AG09309 (cell line): ENCODE results near the gene DEAF1.

ENCODE experiments used
- DNase-seq: peaks from one replicate; pipeline ENCODE4 v3.0.0-alpha.2; 2010; ENCODE audit warnings: low read depth
- H3K4me3 ChIP-seq: 2 replicates; pipeline ENCODE4 v1.5.1; 2011; ENCODE audit warnings: mild to moderate bottlenecking, low read depth, low read length, moderate library complexity; ENCODE audit not compliant: control insufficient read depth
- TF ChIP-seq, protein P1 (sequence below): IDR thresholded peaks from 2 replicates; pipeline ENCODE4 v1.5.1; 2011; ENCODE audit warnings: mild to moderate bottlenecking, low read depth, low read length, inconsistent platforms; ENCODE audit not compliant: insufficient read depth, control insufficient read depth; ENCODE audit errors: missing control alignments

DEAF1 gene

DNA sequence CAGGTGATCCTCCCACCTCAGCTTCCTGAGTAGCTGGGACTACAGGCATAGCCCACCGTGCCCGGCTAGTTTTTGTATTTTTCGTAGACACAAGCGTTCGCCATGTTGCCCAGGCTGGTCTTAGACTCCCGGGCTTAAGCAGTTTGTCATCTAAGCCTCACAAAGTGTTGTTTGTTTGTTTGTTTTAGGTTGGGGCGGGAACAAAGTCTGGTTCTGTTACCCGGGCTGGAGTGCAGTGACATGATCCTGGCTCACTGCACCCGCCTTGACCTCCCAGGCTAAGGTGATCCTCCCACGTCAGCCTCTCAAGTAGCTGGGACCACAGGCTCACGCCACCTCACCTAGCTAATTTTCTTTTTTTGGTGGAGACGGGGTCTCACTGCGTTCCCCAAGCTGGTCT lies 91.9 kb downstream of the DEAF1 start:
- no peak for DNase-seq
- TF ChIP-seq, protein P1, sequence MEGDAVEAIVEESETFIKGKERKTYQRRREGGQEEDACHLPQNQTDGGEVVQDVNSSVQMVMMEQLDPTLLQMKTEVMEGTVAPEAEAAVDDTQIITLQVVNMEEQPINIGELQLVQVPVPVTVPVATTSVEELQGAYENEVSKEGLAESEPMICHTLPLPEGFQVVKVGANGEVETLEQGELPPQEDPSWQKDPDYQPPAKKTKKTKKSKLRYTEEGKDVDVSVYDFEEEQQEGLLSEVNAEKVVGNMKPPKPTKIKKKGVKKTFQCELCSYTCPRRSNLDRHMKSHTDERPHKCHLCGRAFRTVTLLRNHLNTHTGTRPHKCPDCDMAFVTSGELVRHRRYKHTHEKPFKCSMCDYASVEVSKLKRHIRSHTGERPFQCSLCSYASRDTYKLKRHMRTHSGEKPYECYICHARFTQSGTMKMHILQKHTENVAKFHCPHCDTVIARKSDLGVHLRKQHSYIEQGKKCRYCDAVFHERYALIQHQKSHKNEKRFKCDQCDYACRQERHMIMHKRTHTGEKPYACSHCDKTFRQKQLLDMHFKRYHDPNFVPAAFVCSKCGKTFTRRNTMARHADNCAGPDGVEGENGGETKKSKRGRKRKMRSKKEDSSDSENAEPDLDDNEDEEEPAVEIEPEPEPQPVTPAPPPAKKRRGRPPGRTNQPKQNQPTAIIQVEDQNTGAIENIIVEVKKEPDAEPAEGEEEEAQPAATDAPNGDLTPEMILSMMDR = no peak
- H3K4me3 ChIP-seq = no peak overlapping the region

GRCh38 chr11:601573-602245 lies 93.3 kb downstream of the DEAF1 start:
- TF ChIP-seq, protein P1 = no peak
- no peak overlapping the region for H3K4me3 ChIP-seq
- DNase-seq = no peak

- DNase-seq = no peak
- H3K4me3 ChIP-seq = no peak overlapping the region
- TF ChIP-seq, protein P1 = no peak
These were observed 96.9 kb downstream of the DEAF1 start for GRCh38 chr11:598005-598680.

GRCh38 chr11:597166-597725 lies 97.8 kb downstream of the DEAF1 start:
- no peak for DNase-seq
- TF ChIP-seq, protein P1 = peak; percentile 4
- H3K4me3 ChIP-seq = no peak overlapping the region

- TF ChIP-seq, protein P1 = no peak
- no peak overlapping the region for H3K4me3 ChIP-seq
- DNase-seq = no peak
These were observed 98.6 kb downstream of the DEAF1 start for GRCh38 chr11:596374-596773.

DNA sequence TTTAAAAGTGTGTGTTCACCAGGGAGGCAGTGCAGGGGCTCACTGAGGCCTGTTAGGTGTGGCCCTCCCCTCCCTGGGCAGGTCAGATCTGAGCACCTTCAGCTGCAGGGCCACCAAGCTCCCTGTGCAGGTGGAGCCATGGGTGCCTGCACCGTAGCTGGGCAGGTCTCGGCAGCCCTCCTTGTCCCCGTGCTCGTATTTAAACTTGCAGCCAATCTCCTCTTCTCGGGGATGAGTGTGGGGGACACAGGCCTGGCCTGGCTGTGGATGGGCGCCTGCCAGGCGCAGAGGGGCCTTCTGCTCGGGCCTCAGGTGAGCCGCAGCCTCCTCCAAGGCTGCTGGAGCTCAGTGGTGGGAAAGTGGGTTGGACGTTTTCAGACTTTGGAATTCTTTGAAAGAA lies 99.6 kb downstream of the DEAF1 start:
- H3K4me3 ChIP-seq = no peak overlapping the region
- no peak for DNase-seq
- TF ChIP-seq, protein P1 = no peak
